ENCODE results near the gene ZNF516. TPM values are rescaled to one million over a fixed set of nuclear protein-coding genes. Genes with fewer than 3 reads are reported as not detected.

The ZNF516 gene
- total and polyA plus RNA-seq, 4 donors: 2.5 to 12.2 (median 7.6) TPM

GRCh38 chr18:76491473-76491775, 3.6 kb downstream of the ZNF516 start:
- DNase-seq (ENCODE audit: low spot score): peak; percentile 78
- Histone ChIP-seq H3K9me3 (ENCODE audit: control insufficient read depth in 4 of 4, low read length in 3 of 4) (no peaks in the 10 kb centered on the region), H3K9ac (ENCODE audit: low read depth in 1 of 2, low read length in 2 of 2) (no peak overlapping the region), H3K27me3 (ENCODE audit: control insufficient read depth in 4 of 4, insufficient read depth in 4 of 4, low read length in 3 of 4) (no peaks in the 10 kb centered on the region), H3K4me3 (ENCODE audit: low read depth in 1 of 3, low read length in 3 of 3) (peak overlapping the region; percentile 67 to 97 (median 79)), H3K4me1 (ENCODE audit: control insufficient read depth in 4 of 4, insufficient read depth in 4 of 4, low read length in 3 of 4) (peaks cover 0 to 44% (median 27%) of the 10 kb centered on the region in 4 donors), H3K27ac (ENCODE audit: low read depth in 1 of 2, low read length in 2 of 2) (peak overlapping the region; percentile 86 to 93), H3K36me3 (ENCODE audit: control insufficient read depth in 4 of 4, insufficient read depth in 3 of 4, low read depth in 1 of 4, low read length in 3 of 4) (no peaks in the 10 kb centered on the region)
- 4% methylated on average over 31 of the region's 31 CpGs for WGBS
- TF ChIP-seq CTCF (IDR thresholded peaks at IDR 0.05; ENCODE audit: low read depth, low read length, missing input control) (no peak), RAD21 (IDR thresholded peaks at IDR 0.05) (no peak), ZBTB33 (IDR thresholded peaks at IDR 0.05) (no peak), FOXA1 (IDR thresholded peaks at IDR 0.05) (no peak), NR2F2 (IDR thresholded peaks at IDR 0.05) (no peak), FOXA2 (IDR thresholded peaks at IDR 0.05) (no peak), ATF3 (IDR thresholded peaks at IDR 0.05) (no peak), HNF4A (conservative IDR thresholded peaks at IDR 0.05) (no peak), YY1 (IDR thresholded peaks at IDR 0.05) (no peak), RXRA (IDR thresholded peaks at IDR 0.05) (no peak), HNF4G (IDR thresholded peaks at IDR 0.05) (no peak), SP1 (IDR thresholded peaks at IDR 0.05) (no peak), REST (IDR thresholded peaks at IDR 0.05) (no peak), JUND (IDR thresholded peaks at IDR 0.05) (no peak)

- peak overlapping the region; percentile 71 to 97 (median 73) for H3K4me3 ChIP-seq (ENCODE audit: low read depth in 1 of 3, low read length in 3 of 3)
- no peaks in the 10 kb centered on the region for H3K27me3 ChIP-seq (ENCODE audit: control insufficient read depth in 4 of 4, insufficient read depth in 4 of 4, low read length in 3 of 4)
- no peaks in the 10 kb centered on the region for H3K9me3 ChIP-seq (ENCODE audit: control insufficient read depth in 4 of 4, low read length in 3 of 4)
- peak; percentile 52 for DNase-seq (ENCODE audit: low spot score)
- peaks cover 0 to 44% (median 26%) of the 10 kb centered on the region in 4 donors for H3K4me1 ChIP-seq (ENCODE audit: control insufficient read depth in 4 of 4, insufficient read depth in 4 of 4, low read length in 3 of 4)
- no peaks in the 10 kb centered on the region for H3K36me3 ChIP-seq (ENCODE audit: control insufficient read depth in 4 of 4, insufficient read depth in 3 of 4, low read depth in 1 of 4, low read length in 3 of 4)
- WGBS: 2% methylated on average over 73 of the region's 73 CpGs
- H3K27ac ChIP-seq (ENCODE audit: low read depth in 1 of 2, low read length in 2 of 2): peak overlapping the region; percentile 67 to 77
- no peak for TF ChIP-seq FOXA2 (IDR thresholded peaks at IDR 0.05)
- no peak for TF ChIP-seq RAD21 (IDR thresholded peaks at IDR 0.05)
- no peak for TF ChIP-seq MAX (IDR thresholded peaks at IDR 0.05)
- no peak for TF ChIP-seq ATF3 (IDR thresholded peaks at IDR 0.05)
- no peak for TF ChIP-seq YY1 (IDR thresholded peaks at IDR 0.05)
- no peak for TF ChIP-seq REST (IDR thresholded peaks at IDR 0.05)
- TF ChIP-seq HNF4G (IDR thresholded peaks at IDR 0.05): no peak
- no peak for TF ChIP-seq NR2F2 (IDR thresholded peaks at IDR 0.05)
- no peak for TF ChIP-seq FOXA1 (IDR thresholded peaks at IDR 0.05)
- TF ChIP-seq RXRA (IDR thresholded peaks at IDR 0.05): no peak
- TF ChIP-seq JUND (IDR thresholded peaks at IDR 0.05): no peak
- TF ChIP-seq HNF4A (conservative IDR thresholded peaks at IDR 0.05): no peak
- TF ChIP-seq EGR1 (IDR thresholded peaks at IDR 0.05; ENCODE audit: low read depth in 2 of 2): no peak
- H3K9ac ChIP-seq (ENCODE audit: low read depth in 1 of 2, low read length in 2 of 2): peak overlapping the region; percentile 30 to 59
Observed at GRCh38 chr18:76490670-76491472, 4.2 kb downstream of the ZNF516 start.

Data from liver (tissue), 9 donors.